Measurements from ENCODE around the gene ASAP3. TPM values are rescaled to one million over a fixed set of nuclear protein-coding genes. Genes with fewer than 3 reads are reported as not detected.

Gene ASAP3
- total and polyA plus RNA-seq, 2 of the 13 experiments (the other 11 are each of a cell fraction or from before 2014, with no cell fraction given) = 32.6 to 37.0 TPM

- CTCF ChIA-PET (ENCODE audit: low intra/inter-chr PET ratio, low total read pairs) = no interaction called here
- no peak for TF ChIP-seq ZBTB14 (CRISPR knock-in tag; IDR thresholded peaks at IDR 0.05)
- no peak for TF ChIP-seq PRDM15 (CRISPR knock-in tag; IDR thresholded peaks at IDR 0.05)
- TF ChIP-seq ZNF766 (CRISPR knock-in tag; IDR thresholded peaks at IDR 0.05; ENCODE audit: borderline replicate concordance) = no peak
- no peak for TF ChIP-seq NR0B2 (CRISPR knock-in tag; IDR thresholded peaks at IDR 0.05)
- no peak for TF ChIP-seq ZBTB34 (CRISPR knock-in tag; IDR thresholded peaks at IDR 0.05)
- no peak for TF ChIP-seq ETS1 (CRISPR knock-in tag; IDR thresholded peaks at IDR 0.05)
- no peak for TF ChIP-seq ZBTB26 (CRISPR knock-in tag; IDR thresholded peaks at IDR 0.05; ENCODE audit: borderline replicate concordance)
- TF ChIP-seq PREB (CRISPR knock-in tag; IDR thresholded peaks at IDR 0.05) = no peak
- no peak for TF ChIP-seq ATF2 (CRISPR knock-in tag; IDR thresholded peaks at IDR 0.05)
- no peak for TF ChIP-seq ZNF629 (CRISPR knock-in tag; conservative IDR thresholded peaks at IDR 0.05)
- TF ChIP-seq ESRRA (CRISPR knock-in tag; IDR thresholded peaks at IDR 0.05; ENCODE audit: low read depth) = no peak
- TF ChIP-seq KDM1A (CRISPR knock-in tag; IDR thresholded peaks at IDR 0.05) = no peak
These were observed 50.9 kb downstream of the ASAP3 start for GRCh38 chr1:23433122-23433521.

More at GRCh38 chr1:23433122-23433521, 50.9 kb downstream of the ASAP3 start:
- Histone ChIP-seq H3K4me3 (replicated peaks in 1 of 3; ENCODE audit: insufficient read depth in 1 of 3, low read depth in 2 of 3, low read length in 3 of 3) (no peak overlapping the region), H3K36me3 (replicated peaks in 1 of 2; ENCODE audit: control insufficient read depth in 1 of 2, insufficient read depth in 2 of 2, low read length in 2 of 2) (peaks cover 23 to 60% of the 10 kb centered on the region in 2 experiments), H3K9me3 (ENCODE audit: low read length) (no peaks in the 10 kb centered on the region), H3K27me3 (ENCODE audit: control insufficient read depth in 1 of 2, insufficient read depth in 2 of 2, low read length in 2 of 2) (no peaks in the 10 kb centered on the region), H4K20me1 (ENCODE audit: insufficient read depth, low read length) (no peaks in the 10 kb centered on the region), H3K27ac (ENCODE audit: extremely low read length, insufficient read depth, low read length) (no peak overlapping the region), H3K79me2 (ENCODE audit: insufficient read depth, low read length) (no peaks in the 10 kb centered on the region), H2AFZ (ENCODE audit: low read length) (no peak overlapping the region), H3K9ac (ENCODE audit: insufficient read depth, low read depth, low read length) (no peak overlapping the region), H3K4me2 (ENCODE audit: low read depth, low read length) (no peak overlapping the region), H3K4me1 (ENCODE audit: insufficient read depth, low read length) (peaks cover 7% of the 10 kb centered on the region)
- ATAC-seq (no peak), DNase-seq (ENCODE audit: low spot score) (no peak), FAIRE-seq (no peak)
- in situ Hi-C loops (cut with HindIII; ENCODE audit: extremely low pct_ligation_motif_present, low pct_unique_long_range_greater_than_20kb) (no loop called here), intact Hi-C loops (cut with micrococcal nuclease; ENCODE audit: unreplicated experiment) (no loop called here)
- whole genome bisulfite sequencing (ENCODE audit: low lambda C conversion rate) = 94% methylated on average over 7 of the region's 10 CpGs
- BruUV-seq (replicated peaks) = no TSS peak
- POLR2A ChIA-PET = no interaction called here

Data from HepG2 (cell line).